NCI-H524 treated with DMSO at 0.1 percent for 48 hours (cell line): ENCODE results near the gene TCIRG1.

ENCODE experiments used
- DNase-seq: peaks from one replicate; lab custom pipeline; 2025; lab: John Stamatoyannopoulos, UW

The TCIRG1 gene

GRCh38 chr11:68051191-68052136, 12.6 kb downstream of the TCIRG1 start:
- no peak for DNase-seq

GRCh38 chr11:68052137-68052873, 13.5 kb downstream of the TCIRG1 start:
- no peak for DNase-seq

- no peak for DNase-seq
These were observed 14.3 kb downstream of the TCIRG1 start for GRCh38 chr11:68053117-68053516.

GRCh38 chr11:68053981-68054812, 15.4 kb downstream of the TCIRG1 start:
- DNase-seq = no peak

- DNase-seq = no peak
These were observed 17.8 kb downstream of the TCIRG1 start for GRCh38 chr11:68056317-68057285.

GRCh38 chr11:68057807-68058206, 19.0 kb downstream of the TCIRG1 start:
- no peak for DNase-seq

- no peak for DNase-seq
These were observed 22.7 kb downstream of the TCIRG1 start for GRCh38 chr11:68061508-68061907.

GRCh38 chr11:68064926-68065325, 26.1 kb downstream of the TCIRG1 start:
- DNase-seq = no peak

GRCh38 chr11:68065841-68066240, 27.0 kb downstream of the TCIRG1 start:
- DNase-seq = no peak

- no peak for DNase-seq
These were observed 27.9 kb downstream of the TCIRG1 start for GRCh38 chr11:68066742-68067141.

- no peak for DNase-seq
These were observed 29.2 kb downstream of the TCIRG1 start for GRCh38 chr11:68067991-68068390.

GRCh38 chr11:68071281-68072048, 32.6 kb downstream of the TCIRG1 start:
- DNase-seq = no peak

- DNase-seq = no peak
These were observed 35.9 kb downstream of the TCIRG1 start for GRCh38 chr11:68074584-68075352.

GRCh38 chr11:68076371-68077042, 37.7 kb downstream of the TCIRG1 start:
- no peak for DNase-seq

- no peak for DNase-seq
These were observed 39.1 kb downstream of the TCIRG1 start for GRCh38 chr11:68077617-68078582.

GRCh38 chr11:68080860-68081259, 42.0 kb downstream of the TCIRG1 start:
- no peak for DNase-seq

- DNase-seq = no peak
These were observed 42.9 kb downstream of the TCIRG1 start for GRCh38 chr11:68081691-68082090.

GRCh38 chr11:68082481-68082880, 43.7 kb downstream of the TCIRG1 start:
- no peak for DNase-seq
